Uterus (tissue), 4 donors: ENCODE data around the gene NFIA. TPM values are rescaled to one million over a fixed set of nuclear protein-coding genes. Genes with fewer than 3 reads are reported as not detected.

ENCODE experiments used
- DNase-seq, 2 donors: peaks; one replicate each; pipeline ENCODE4 v3.0.0-alpha.2; 2019 to 2020
- H3K27ac ChIP-seq, 2 donors: fragments of 200-600 bp; sonication (generic); 1 replicate in 1 of 2; 2 replicates in 1 of 2; pipeline ENCODE4 v1.5.1; 2016 to 2018
- H3K27me3 ChIP-seq, 2 donors: fragments of 200-600 bp; sonication (generic); one replicate each; pipeline ENCODE4 v1.5.1; 2018 to 2019; ENCODE audit warnings: control low read depth in 1 of 2
- H3K36me3 ChIP-seq, 2 donors: fragments of 200-600 bp; sonication (generic); one replicate each; pipeline ENCODE4 v1.5.1; 2019; ENCODE audit warnings: control low read depth in 1 of 2
- H3K4me1 ChIP-seq, 2 donors: fragments of 200-600 bp; sonication (generic); one replicate each; pipeline ENCODE4 v1.5.1; 2018 to 2019; ENCODE audit warnings: control low read depth in 1 of 2
- H3K4me3 ChIP-seq, 2 donors: fragments of 200-600 bp; sonication (generic); 1 replicate in 1 of 2; 2 replicates in 1 of 2; pipeline ENCODE4 v1.5.1; 2018 to 2019; ENCODE audit warnings: mild to moderate bottlenecking in 1 of 2
- H3K9me3 ChIP-seq, 2 donors: fragments of 200-600 bp; sonication (generic); one replicate each; pipeline ENCODE4 v1.5.1; 2019; ENCODE audit warnings: control low read depth in 1 of 2
- POLR2A ChIP-seq, 2 donors: fragments of 450-650 bp; IDR thresholded peaks; one replicate each; pipeline ENCODE4 v1.6.1; 2016; ENCODE audit warnings: antibody characterized with exemption in 2 of 2, mild to moderate bottlenecking in 1 of 2, moderate library complexity in 1 of 2
- intact Hi-C: fragments of 100-400 bp; cut with DNase I; formaldehyde crosslinking; loops from one replicate; pipeline ENCODE4 v1.15.1; 2023; ENCODE audit warnings: low total_unique reads
- total RNA-seq, 4 donors: library from RNA; depleted of rRNA in 3 of 4; stranded (reverse); fragments of >200 nt in 3 of 4; gene quantifications; one replicate each; pipeline versions ENCODE4 v1.1.0 to v1.2.4, GENCODE V29; 2014 to 2023
- TF ChIP-seq, protein P1 (sequence below), 4 experiments: fragments of 200-600 bp in 2 of 4; fragments of 450-650 bp in 2 of 4; sonication (generic) in 2 of 4; IDR thresholded peaks; one replicate each; pipeline ENCODE4 v1.5.1; 2016 to 2019; ENCODE audit warnings: antibody characterized with exemption in 4 of 4, mild to moderate bottlenecking in 2 of 4, moderate library complexity in 1 of 4
- donor health status: DM: yes; HTN: yes; CAD: no.

The NFIA gene
- total RNA-seq, 4 donors from 2014 or later, result 49.2 to 116 (median 64.9) TPM

DNA sequence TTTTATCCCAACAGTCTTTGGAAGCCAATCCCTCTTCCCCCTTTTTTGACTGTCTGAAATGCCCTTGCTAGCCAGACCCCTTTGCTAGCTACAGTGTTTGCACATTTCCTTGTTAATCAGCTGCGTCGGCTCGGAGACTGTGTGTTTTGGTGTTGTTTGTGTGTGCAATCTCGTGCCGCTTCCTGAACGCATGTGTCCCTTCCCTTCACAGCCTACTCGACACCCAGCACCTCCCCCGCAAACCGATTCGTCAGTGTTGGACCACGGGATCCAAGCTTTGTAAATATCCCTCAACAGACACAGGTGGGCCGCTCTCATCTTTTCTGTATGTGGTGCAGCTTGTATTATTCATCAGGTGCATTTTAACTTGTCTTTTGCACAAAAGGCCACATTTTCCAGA, 343.9 kb downstream of the NFIA start:
- Histone ChIP-seq H3K4me1 (no peaks in the 10 kb centered on the region), H3K36me3 (no peaks in the 10 kb centered on the region), H3K27me3 (no peaks in the 10 kb centered on the region), H3K9me3 (no peaks in the 10 kb centered on the region), H3K4me3 (no peak overlapping the region), H3K27ac (no peak overlapping the region)
- intact Hi-C loops, result no loop called here
- TF ChIP-seq, protein P1, sequence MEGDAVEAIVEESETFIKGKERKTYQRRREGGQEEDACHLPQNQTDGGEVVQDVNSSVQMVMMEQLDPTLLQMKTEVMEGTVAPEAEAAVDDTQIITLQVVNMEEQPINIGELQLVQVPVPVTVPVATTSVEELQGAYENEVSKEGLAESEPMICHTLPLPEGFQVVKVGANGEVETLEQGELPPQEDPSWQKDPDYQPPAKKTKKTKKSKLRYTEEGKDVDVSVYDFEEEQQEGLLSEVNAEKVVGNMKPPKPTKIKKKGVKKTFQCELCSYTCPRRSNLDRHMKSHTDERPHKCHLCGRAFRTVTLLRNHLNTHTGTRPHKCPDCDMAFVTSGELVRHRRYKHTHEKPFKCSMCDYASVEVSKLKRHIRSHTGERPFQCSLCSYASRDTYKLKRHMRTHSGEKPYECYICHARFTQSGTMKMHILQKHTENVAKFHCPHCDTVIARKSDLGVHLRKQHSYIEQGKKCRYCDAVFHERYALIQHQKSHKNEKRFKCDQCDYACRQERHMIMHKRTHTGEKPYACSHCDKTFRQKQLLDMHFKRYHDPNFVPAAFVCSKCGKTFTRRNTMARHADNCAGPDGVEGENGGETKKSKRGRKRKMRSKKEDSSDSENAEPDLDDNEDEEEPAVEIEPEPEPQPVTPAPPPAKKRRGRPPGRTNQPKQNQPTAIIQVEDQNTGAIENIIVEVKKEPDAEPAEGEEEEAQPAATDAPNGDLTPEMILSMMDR (IDR thresholded peaks at IDR 0.05), result no peak
- TF ChIP-seq POLR2A (IDR thresholded peaks at IDR 0.05), result no peak
- DNase-seq, result no peak

DNA sequence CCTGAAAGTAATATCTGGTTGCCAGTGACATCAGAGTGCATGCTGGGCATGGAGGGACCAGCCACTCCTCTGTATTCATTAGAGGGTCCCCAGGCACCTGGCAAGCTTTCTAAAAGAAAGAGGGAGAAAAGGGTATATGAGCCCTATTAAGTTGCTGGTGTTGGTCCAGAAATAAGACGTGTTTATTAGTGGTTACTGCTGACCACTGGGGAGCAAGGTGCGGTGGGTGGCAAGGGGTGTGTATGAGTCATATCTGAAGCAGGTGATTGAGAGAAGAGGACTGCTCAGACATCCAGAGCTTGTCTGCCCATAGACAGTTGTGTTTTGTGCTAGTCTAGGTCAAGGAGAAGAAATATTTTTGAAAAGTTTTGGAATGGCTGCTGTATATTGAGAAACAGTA, 344.5 kb downstream of the NFIA start:
- intact Hi-C loops, result no loop called here
- H3K27ac ChIP-seq, result no peak overlapping the region
- TF ChIP-seq POLR2A (IDR thresholded peaks at IDR 0.05), result no peak
- TF ChIP-seq, protein P1 (IDR thresholded peaks at IDR 0.05), result no peak
- no peak for DNase-seq
- no peak overlapping the region for H3K4me3 ChIP-seq
- H3K4me1 ChIP-seq, result no peaks in the 10 kb centered on the region
- no peaks in the 10 kb centered on the region for H3K36me3 ChIP-seq
- no peaks in the 10 kb centered on the region for H3K9me3 ChIP-seq
- H3K27me3 ChIP-seq, result no peaks in the 10 kb centered on the region

DNA sequence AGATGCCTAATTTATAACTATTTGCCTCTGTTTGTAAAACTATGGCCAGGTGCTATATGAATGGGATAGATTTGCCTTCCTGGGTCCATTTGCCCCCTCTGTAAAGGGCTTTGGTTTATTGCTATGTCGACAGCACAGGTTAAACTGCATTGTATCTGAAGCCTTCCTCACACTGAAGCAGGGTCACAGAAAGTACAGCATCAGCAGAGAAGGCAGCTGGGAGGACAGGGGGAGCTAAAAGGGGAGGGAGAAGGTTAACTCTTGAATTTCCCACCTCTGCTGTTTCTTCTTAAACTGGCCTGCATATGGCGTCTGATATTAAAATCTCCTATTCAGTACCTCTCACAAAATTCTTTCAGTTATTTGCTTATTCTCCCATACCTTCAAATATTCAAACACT, 345.1 kb downstream of the NFIA start:
- no peak overlapping the region for H3K27ac ChIP-seq
- H3K27me3 ChIP-seq, result no peaks in the 10 kb centered on the region
- no peak for TF ChIP-seq POLR2A (IDR thresholded peaks at IDR 0.05)
- TF ChIP-seq, protein P1 (IDR thresholded peaks at IDR 0.05), result no peak
- no peaks in the 10 kb centered on the region for H3K4me1 ChIP-seq
- no peak overlapping the region for H3K4me3 ChIP-seq
- no peaks in the 10 kb centered on the region for H3K36me3 ChIP-seq
- intact Hi-C loops, result no loop called here
- no peaks in the 10 kb centered on the region for H3K9me3 ChIP-seq
- DNase-seq, result no peak

DNA sequence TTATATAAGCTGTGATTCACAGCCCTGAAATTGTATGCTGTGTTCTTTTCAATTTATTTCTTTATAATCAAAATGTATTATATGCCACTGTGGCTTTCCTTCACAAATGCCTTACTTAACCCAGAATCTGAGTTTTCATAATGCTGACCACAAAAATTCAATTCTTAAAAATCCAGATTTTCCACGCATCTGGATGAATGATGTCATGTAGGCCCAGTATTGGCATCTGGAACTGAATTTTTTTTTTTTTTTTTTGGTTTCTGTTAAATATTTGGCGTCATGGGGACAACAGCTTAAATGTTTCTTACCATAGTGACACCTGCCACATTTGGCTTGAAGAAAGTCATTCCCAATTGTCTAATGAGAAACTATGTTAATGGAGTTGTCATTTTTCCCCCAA, 345.8 kb downstream of the NFIA start:
- H3K4me3 ChIP-seq, result no peak overlapping the region
- H3K27me3 ChIP-seq, result no peaks in the 10 kb centered on the region
- no peaks in the 10 kb centered on the region for H3K4me1 ChIP-seq
- H3K27ac ChIP-seq, result no peak overlapping the region
- no peaks in the 10 kb centered on the region for H3K36me3 ChIP-seq
- no peaks in the 10 kb centered on the region for H3K9me3 ChIP-seq
- TF ChIP-seq, protein P1 (IDR thresholded peaks at IDR 0.05), result no peak
- no peak for TF ChIP-seq POLR2A (IDR thresholded peaks at IDR 0.05)
- no peak for DNase-seq
- intact Hi-C loops, result no loop called here

DNA sequence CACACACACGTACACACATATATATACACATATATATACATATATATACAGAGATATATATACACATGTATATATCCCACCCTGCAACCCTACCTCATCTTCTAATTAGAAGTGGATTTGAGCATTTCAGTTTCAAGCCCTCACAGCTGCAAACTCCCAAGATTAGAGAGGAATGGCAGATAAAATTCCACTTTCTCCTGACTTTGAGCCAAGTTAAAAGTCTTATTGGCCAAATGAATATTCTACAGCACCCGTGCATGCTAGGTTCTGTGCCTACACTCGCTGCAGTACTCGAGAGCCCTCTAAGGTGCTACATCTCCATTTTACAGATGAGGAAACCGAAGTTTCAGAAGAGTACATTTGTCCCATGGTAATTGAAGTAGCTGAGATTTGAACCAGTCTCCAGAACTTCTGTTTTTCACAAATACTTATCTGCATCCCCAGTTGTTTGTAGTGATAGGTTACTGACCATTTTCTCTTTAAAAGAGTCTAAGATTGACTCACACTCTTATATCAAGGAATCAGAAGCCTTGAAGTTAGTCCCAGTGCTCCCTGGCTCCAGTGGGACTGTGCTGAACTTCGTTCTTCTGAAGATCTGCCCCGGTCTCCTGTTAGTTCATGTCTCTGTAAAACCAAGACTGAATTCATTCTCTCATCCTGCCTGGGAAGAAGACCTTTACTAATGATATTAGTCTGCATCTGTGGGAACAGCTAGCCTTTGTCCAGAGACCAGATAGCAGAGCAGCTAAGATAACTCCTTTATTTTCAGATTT, 350.4 kb downstream of the NFIA start:
- Histone ChIP-seq H3K36me3 (no peaks in the 10 kb centered on the region), H3K4me3 (no peak overlapping the region), H3K27ac (no peak overlapping the region), H3K9me3 (no peaks in the 10 kb centered on the region), H3K4me1 (no peaks in the 10 kb centered on the region), H3K27me3 (no peaks in the 10 kb centered on the region)
- no peak for TF ChIP-seq POLR2A (IDR thresholded peaks at IDR 0.05)
- TF ChIP-seq, protein P1 (IDR thresholded peaks at IDR 0.05), result no peak
- intact Hi-C loops, result no loop called here
- DNase-seq, result no peak
